ENCODE data around the gene LRRC59. TPM values are rescaled to one million over a fixed set of nuclear protein-coding genes. Genes with fewer than 3 reads are reported as not detected.

Gene LRRC59
- total and polyA plus RNA-seq, 2 of the 13 experiments (the other 11 are each of a cell fraction or from before 2014, with no cell fraction given), result 87.3 to 222 TPM

DNA sequence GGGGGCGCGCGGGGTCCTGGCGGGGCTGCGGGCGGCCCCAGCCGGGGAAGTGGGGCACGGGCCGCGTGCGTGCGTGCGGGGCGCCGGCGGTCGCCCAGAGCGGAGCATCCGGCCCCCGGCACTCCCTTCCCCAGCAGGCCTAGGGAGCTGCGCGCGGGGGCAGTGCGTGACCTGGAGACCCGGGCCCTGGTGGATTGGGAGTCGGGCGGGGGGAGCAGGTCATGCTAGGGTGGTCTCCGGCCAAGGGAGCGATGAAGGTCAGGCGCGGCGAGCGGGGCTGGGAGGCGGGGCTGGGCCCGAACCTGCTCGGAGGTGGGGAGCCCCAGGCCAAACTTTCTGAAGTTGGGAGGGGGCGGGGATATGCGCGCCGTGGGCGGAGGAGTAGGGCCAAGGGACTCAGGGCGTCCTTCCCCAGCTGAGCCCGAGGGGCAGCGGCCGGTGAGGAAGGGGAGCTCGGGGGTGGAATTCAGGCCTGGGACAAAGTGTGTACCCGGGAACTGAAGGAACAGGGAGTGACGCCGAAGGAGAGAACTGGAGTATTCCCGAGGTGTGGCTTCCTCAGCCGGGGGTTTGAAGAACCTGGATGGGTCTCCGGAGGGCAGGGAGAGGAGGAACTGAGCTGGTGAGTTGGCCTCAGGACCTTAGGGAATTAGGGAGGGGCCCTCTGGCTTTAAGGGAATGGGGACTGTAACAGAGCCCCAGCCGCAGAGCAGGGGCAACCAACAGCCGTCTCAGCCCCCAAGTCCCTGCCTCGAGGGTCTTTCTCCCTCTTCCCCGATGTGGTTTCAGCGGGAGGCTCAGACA is 50.8 kb downstream of the LRRC59 start (continued):
- TF ChIP-seq, protein P1, sequence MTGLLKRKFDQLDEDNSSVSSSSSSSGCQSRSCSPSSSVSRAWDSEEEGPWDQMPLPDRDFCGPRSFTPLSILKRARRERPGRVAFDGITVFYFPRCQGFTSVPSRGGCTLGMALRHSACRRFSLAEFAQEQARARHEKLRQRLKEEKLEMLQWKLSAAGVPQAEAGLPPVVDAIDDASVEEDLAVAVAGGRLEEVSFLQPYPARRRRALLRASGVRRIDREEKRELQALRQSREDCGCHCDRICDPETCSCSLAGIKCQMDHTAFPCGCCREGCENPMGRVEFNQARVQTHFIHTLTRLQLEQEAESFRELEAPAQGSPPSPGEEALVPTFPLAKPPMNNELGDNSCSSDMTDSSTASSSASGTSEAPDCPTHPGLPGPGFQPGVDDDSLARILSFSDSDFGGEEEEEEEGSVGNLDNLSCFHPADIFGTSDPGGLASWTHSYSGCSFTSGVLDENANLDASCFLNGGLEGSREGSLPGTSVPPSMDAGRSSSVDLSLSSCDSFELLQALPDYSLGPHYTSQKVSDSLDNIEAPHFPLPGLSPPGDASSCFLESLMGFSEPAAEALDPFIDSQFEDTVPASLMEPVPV (CRISPR knock-in tag; IDR thresholded peaks at IDR 0.05), result no peak
- TF ChIP-seq KDM5B (CRISPR knock-in tag; IDR thresholded peaks at IDR 0.05; ENCODE audit: borderline replicate concordance) (no peak), MTA1 (CRISPR knock-in tag; IDR thresholded peaks at IDR 0.05; ENCODE audit: borderline replicate concordance) (peak; percentile 71; the same call in 1 of the 2 replicates), ZSCAN12 (CRISPR knock-in tag; IDR thresholded peaks at IDR 0.05) (no peak), ZNF746 (CRISPR knock-in tag; IDR thresholded peaks at IDR 0.05) (peak; percentile 67; the same call in 1 of the 2 replicates), TAF15 (IDR thresholded peaks at IDR 0.05; ENCODE audit: low read depth, low read length, poor library complexity, severe bottlenecking) (no peak), PCBP2 (optimal IDR thresholded peaks at IDR 0.05; ENCODE audit: low read depth, low read length, poor library complexity, severe bottlenecking) (no peak), FOSL2 (CRISPR knock-in tag; IDR thresholded peaks at IDR 0.05) (no peak), FOXK2 (IDR thresholded peaks at IDR 0.05) (no peak), ZNF3 (CRISPR knock-in tag; IDR thresholded peaks at IDR 0.05) (0 out of 2 replicates have a peak, but pooled peaks have one; percentile 23), TBX3 (IDR thresholded peaks at IDR 0.05; ENCODE audit: borderline replicate concordance) (no peak), HCFC1 (IDR thresholded peaks at IDR 0.05; ENCODE audit: low read depth, low read length) (no peak; the same call in 1 of the 2 replicates), KDM1A (CRISPR knock-in tag; IDR thresholded peaks at IDR 0.05) (no peak), MIER2 (CRISPR knock-in tag; IDR thresholded peaks at IDR 0.05) (no peak), FOXJ3 (CRISPR knock-in tag; IDR thresholded peaks at IDR 0.05; ENCODE audit: borderline replicate concordance) (no peak), ZNF879 (CRISPR knock-in tag; IDR thresholded peaks at IDR 0.05) (no peak), RAD21 (CRISPR knock-in tag; IDR thresholded peaks at IDR 0.05) (no peak), SMC3 (IDR thresholded peaks at IDR 0.05; ENCODE audit: low read length) (no peak), ZNF562 (CRISPR knock-in tag; IDR thresholded peaks at IDR 0.05; ENCODE audit: borderline replicate concordance) (no peak)
- TF ChIP-seq, protein P2, sequence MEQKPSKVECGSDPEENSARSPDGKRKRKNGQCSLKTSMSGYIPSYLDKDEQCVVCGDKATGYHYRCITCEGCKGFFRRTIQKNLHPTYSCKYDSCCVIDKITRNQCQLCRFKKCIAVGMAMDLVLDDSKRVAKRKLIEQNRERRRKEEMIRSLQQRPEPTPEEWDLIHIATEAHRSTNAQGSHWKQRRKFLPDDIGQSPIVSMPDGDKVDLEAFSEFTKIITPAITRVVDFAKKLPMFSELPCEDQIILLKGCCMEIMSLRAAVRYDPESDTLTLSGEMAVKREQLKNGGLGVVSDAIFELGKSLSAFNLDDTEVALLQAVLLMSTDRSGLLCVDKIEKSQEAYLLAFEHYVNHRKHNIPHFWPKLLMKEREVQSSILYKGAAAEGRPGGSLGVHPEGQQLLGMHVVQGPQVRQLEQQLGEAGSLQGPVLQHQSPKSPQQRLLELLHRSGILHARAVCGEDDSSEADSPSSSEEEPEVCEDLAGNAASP (CRISPR knock-in tag; IDR thresholded peaks at IDR 0.05; ENCODE audit: borderline replicate concordance), result peak; percentile 28; the same call in 1 of the 2 replicates
- TF ChIP-seq, protein P3, sequence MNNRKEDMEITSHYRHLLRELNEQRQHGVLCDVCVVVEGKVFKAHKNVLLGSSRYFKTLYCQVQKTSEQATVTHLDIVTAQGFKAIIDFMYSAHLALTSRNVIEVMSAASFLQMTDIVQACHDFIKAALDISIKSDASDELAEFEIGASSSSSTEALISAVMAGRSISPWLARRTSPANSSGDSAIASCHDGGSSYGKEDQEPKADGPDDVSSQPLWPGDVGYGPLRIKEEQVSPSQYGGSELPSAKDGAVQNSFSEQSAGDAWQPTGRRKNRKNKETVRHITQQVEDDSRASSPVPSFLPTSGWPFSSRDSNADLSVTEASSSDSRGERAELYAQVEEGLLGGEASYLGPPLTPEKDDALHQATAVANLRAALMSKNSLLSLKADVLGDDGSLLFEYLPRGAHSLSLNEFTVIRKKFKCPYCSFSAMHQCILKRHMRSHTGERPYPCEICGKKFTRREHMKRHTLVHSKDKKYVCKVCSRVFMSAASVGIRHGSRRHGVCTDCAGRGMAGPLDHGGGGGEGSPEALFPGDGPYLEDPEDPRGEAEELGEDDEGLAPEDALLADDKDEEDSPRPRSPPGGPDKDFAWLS (CRISPR knock-in tag; IDR thresholded peaks at IDR 0.05; ENCODE audit: borderline replicate concordance), result 0 out of 2 replicates have a peak, but pooled peaks have one; percentile 60
- TF ChIP-seq, protein P4, sequence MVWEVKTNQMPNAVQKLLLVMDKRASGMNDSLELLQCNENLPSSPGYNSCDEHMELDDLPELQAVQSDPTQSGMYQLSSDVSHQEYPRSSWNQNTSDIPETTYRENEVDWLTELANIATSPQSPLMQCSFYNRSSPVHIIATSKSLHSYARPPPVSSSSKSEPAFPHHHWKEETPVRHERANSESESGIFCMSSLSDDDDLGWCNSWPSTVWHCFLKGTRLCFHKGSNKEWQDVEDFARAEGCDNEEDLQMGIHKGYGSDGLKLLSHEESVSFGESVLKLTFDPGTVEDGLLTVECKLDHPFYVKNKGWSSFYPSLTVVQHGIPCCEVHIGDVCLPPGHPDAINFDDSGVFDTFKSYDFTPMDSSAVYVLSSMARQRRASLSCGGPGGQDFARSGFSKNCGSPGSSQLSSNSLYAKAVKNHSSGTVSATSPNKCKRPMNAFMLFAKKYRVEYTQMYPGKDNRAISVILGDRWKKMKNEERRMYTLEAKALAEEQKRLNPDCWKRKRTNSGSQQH (CRISPR knock-in tag; IDR thresholded peaks at IDR 0.05; ENCODE audit: low read depth), result peak; percentile 26; the same call in 1 of the 2 replicates
- TF ChIP-seq, protein P5, sequence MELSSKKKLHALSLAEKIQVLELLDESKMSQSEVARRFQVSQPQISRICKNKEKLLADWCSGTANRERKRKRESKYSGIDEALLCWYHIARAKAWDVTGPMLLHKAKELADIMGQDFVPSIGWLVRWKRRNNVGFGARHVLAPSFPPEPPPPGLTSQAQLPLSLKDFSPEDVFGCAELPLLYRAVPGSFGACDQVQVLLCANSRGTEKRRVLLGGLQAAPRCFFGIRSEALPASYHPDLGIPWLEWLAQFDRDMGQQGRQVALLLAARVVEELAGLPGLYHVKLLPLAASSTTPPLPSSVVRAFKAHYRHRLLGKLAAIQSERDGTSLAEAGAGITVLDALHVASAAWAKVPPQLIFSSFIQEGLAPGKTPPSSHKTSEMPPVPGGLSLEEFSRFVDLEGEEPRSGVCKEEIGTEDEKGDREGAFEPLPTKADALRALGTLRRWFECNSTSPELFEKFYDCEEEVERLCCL (CRISPR knock-in tag; IDR thresholded peaks at IDR 0.05; ENCODE audit: borderline replicate concordance), result 0 out of 2 replicates have a peak, but pooled peaks have one; percentile 14

Data from HepG2 (cell line).